Body of pancreas (tissue), 4 donors: Measurements from ENCODE around the gene IL17RA.

Source experiments
- CTCF ChIP-seq, 7 experiments: fragments of 450-650 bp in 4 of 7; fragments of 200-600 bp in 3 of 7; sonication (generic) in 3 of 7; IDR thresholded peaks; one replicate each; pipeline ENCODE4 v1.5.1; 2016 to 2019; ENCODE audit warnings: antibody characterized with exemption in 7 of 7
- POLR2A ChIP-seq, 3 donors: fragments of 450-650 bp; IDR thresholded peaks; one replicate each; pipeline ENCODE4 v1.6.1; 2016; ENCODE audit warnings: antibody characterized with exemption in 3 of 3, mild to moderate bottlenecking in 2 of 3

DNA sequence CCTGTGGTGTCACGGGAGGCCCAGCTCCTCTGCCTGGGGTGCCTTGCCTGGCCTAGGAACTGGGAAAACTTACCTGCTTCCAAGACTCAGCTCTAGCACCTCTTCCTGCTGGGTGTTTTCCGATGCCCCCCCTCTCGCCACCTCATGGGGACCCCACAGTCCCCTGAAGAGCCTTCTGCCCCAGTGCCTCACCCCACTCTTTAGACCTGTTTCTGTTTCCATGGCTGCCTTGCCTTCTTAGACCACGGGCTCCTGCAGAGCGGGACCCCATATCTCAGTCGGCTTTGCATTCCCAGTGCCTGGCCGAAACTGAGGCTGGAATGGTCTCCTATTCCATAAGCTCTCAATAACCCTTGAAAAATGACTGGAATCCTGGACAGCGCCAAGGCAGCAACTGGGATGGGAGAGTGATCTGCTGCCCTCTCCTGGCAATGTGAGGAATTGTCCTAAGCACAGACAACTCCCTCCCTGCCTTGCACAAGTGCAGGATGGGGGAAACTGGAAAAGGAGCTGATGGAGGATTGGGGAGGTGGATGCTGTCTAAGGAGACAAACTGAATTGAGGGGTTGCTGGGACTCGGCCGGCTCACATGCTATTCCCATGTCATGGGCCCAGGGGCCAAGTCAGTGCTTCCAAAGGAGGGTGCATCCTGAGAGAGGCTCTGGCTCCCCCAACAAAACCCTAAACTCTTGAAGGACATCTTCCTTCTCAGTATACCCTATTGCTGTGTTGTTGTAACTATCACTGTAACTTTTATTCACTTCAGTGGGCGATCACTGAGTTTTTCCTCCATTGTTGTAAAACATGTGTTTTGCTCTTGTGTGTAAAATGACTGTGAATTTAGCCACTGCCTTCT is 26.6 kb upstream of the IL17RA start:
- TF ChIP-seq CTCF (IDR thresholded peaks at IDR 0.05) (peak; percentile 77 to 89 (median 83)), POLR2A (IDR thresholded peaks at IDR 0.05) (no peak)
